Renal cortical epithelial cell (primary cell): Measurements from ENCODE around the gene NR1H4. TPM values are rescaled to one million over a fixed set of nuclear protein-coding genes. Genes with fewer than 3 reads are reported as not detected.
"Not testable (repeated sequence)": the region's sequence is repeated elsewhere in the genome, so short reads cannot be mapped to it uniquely, and the experiment has no call there.

Experiments
- DNase-seq: peaks from one replicate; pipeline ENCODE4 v3.0.0-alpha.2; 2011; ENCODE audit warnings: low read depth
- total RNA-seq: library from RNA; depleted of rRNA; stranded (reverse); fragments of >200 nt; gene quantifications from 2 replicates; pipeline ENCODE4 v1.2.3, GENCODE V29; 2014

The NR1H4 gene
- 15.5 and 60.5 TPM in 2 replicates for total RNA-seq

DNA sequence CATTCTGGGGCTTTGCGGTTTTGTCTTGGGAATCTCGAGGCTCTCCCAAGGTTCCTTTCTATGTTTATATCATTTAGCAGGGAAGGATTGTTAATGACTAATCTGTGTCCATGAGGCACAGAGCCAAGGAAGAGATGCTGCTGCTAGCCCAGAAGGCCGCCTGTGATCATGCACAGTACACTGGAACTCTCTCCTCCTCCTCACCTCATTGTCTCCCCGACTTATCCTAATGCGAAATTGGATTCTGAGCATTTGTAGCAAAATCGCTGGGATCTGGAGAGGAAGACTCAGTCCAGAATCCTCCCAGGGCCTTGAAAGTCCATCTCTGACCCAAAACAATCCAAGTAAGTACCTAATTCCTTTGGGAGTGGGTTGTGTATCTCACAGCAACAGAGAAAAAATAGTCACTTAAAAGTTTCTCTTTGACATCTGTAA is at the start of gene NR1H4:
TSS of gene NR1H4 (plus strand) at position 151 of the 435 bp plus-strand sequence. CDS start 19,458 bp downstream, outside the sequence.
- peak; percentile 96 for DNase-seq

DNA sequence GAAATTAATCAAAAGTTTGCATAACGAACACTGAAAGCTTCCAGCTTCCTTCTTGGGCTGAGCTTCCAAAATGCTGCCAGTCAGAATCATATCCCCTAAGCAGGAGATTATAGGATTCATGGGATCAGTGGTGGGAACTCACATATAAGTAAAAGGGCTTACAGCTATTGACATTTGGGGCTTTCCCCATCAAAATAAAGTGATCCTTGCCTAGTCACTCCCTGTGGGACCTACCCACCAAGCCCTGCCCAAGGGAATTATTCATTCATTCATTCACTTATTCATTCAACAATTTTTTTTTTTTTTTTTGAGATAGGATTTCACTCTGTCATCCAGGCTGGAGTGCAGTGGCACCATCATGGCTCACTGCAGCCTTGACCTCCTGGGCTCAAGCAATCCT is 47.5 kb upstream of the NR1H4 start:
- DNase-seq = no peak

DNA sequence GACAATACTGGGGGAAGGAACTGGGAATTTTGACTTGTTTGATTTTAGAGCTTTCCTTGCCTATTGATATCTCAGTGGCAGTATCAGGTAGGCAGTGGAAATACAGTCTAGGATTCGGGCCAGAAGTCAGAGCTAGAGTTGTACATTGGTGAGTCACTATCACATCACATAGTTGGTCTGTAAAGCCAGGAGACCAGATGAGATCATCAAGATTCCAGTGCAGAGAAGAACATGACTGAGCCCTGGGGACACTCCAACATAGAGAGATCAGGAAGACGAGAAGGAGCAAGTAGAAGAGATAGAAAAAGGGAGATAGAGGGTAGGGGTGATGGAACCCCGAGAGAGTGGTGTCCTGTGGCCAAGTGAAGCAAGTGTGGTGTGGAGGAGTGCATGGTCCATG is 46.6 kb upstream of the NR1H4 start:
- peak; percentile 94 for DNase-seq

DNA sequence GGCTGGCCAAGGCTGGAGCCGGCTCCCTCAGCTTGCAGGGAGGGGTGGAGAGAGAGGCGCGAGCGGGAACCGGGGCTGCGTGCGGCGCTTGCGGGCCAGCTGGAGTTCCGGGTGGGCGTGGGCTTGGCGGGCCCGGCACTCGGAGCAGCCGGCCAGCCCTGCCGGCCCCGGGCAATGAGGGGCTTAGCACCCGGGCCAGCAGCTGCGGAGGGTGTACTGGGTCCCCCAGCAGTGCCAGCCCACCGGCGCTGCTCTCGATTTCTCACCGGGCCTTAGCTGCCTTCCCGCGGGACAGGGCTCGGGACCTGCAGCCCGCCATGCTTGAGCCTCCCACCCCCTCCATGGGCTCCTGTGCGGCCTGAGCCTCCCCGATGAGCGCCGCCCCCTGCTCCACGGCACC is 43.4 kb upstream of the NR1H4 start:
- not testable (repeated sequence) for DNase-seq

DNA sequence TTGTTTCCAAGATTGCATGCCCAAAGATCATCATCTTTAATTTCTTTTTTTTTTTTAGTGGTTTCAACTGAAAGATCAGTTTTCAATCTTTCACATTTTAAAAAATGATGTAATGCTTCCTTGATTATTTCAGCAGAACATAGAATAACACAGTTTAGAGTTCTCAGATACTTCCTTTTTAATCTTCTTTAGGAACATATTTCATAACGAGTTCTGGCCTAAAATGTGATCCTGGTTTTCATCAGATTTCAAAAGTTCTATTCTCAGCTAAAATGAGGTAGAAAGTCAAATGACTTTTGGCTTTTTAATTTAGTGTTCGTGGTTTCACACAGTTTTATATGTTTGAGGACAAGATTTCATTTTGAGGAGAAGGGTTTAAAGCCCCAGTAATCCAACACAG is 40.0 kb upstream of the NR1H4 start:
- no peak for DNase-seq

DNA sequence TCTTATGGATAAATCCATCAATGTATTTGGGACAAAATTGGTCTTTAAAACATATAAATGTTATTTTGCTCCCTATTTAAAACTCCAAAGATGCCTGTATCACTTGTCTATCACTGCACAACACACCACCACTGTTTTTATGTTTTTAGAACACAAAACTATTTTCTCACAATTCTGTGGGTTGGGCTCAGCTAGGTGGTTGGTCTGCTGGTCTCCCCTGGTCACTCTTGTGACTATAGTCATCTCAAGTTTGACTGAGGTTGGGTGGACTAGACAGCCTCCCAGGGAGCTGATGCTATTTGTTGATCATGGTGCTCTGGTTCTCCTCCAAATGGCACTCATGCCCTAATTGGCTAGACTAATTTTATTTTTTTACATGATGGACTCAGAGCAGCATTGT is 39.5 kb upstream of the NR1H4 start:
- DNase-seq = no peak

DNA sequence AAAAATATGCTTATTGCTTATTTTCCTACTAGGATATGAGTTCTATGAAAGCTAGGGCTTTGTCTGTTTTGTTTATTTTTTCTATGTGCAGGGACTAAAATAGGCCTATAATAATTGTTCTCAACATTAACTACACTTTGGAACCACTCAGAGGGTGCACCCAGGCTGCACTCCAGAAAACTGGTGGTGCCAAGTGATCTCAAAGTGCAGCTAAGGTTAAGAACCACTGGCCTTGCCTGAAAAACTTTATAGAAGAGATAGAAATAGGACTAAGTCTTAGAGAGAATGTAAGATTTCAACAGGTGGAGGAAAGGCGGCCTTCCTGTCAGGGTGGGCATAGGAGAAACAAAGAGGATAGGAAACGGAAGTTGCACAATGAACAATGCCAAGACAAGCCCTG is 37.7 kb upstream of the NR1H4 start:
- no peak for DNase-seq

DNA sequence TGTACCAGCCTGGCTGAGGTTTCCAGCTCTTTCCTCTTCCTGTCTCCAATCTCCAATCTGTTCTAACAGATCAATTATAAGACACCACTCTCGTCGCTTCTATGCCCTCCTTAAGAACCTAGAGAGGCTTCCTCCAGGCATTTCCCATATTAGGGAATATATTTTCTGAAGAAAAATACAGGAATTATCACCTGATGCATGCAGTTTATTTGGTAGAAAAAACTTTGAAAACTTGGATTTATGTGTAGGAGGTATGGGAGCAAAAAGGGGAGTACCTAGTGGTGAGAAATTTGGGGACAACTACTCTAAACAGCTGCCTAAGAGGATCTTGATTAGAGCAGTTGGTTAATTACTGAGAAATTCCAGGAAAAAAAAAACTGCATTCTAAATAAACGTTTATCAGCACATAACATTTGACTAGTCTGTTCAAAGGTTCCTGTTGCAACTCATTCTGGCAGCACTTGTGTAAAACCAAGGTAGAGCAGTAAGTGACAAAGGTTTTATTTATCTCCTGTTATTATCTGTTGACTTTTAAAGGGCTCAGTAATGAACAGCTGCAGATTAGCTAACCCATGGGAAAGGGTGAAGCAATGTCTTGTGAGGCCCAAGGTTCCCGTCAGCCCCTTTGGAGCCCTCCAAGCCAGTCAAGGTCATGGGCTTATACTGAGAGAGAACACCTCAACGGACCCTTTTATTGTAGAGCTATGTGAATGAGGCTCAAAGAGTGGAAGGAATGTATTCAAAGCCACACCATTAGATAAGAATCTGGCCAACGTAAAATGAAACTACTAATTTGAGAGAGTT is 36.4 kb upstream of the NR1H4 start:
- DNase-seq = no peak

DNA sequence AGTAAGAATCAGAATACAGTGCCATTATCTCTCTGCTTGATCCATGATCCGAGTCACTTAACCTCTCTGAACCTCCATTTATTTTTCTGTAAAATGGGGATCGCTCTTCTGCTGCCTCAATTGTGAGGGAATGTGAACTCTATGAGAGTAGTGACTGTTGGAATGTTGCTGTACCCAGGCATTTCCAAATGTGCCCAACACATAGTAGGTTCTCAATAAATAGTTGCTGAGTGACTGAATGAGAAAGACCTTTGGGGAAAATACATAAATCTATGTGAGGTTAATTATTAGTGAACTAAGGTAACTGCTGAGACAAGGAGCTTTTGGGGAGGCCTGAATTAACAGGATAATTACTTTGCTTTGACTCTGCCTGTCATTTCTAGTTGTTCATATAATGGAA is 33.9 kb upstream of the NR1H4 start:
- no peak for DNase-seq

DNA sequence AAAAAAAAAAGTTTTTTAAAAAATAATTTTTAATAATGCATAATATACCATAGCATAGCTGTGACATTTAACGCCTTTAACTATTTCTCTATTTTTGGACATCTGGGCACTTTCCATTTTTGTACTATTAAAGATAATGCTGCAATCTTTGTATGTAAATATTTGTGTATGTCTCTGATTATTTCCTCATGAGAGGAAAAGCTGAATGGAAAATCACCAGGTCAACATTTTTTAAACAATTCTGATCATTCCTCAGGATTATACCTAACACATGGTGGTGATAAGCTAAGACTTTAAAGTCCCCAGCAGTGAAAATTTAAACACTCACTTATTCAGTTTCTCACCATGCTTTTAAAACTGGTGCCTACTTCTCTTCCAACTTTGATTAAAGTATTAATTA is 31.3 kb upstream of the NR1H4 start:
- DNase-seq = no peak

DNA sequence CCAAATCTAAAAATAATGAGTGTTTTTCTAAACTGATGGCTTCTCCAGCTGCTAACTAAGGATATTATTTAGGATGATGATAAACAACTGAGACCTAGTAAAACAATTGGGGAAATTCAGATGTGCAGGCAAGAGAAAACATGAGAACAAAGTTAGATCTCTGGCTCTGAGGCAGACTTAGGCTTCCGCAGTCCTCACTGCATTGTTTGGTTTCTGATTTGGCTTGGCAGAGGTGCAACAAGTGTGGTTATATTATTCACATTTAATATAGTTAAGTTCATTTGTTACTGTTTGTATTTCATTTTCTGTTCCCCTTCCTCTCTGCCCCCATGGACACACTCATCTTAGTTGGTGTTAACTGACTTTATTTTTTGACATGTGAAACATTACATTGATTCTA is 30.2 kb upstream of the NR1H4 start:
- no peak for DNase-seq

DNA sequence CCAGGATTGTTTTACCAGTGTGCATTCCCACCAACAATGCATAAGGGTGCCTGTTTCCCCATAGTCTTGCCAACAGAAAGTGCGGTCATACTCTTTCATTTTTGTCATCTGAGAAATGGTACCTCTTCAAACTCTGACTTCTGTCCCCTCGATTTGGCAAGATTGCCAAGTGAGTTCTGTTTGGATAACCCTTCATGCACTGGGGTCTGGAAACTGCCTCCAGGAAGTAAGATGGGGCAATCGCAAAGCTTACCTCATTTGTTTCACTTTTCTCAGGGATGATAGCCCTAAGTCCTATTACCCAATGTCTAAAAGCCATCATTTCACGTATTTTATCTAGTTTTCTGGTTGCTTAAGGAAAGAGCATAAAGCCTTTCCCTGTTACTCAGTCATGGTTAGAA is 28.6 kb upstream of the NR1H4 start:
- no peak for DNase-seq

DNA sequence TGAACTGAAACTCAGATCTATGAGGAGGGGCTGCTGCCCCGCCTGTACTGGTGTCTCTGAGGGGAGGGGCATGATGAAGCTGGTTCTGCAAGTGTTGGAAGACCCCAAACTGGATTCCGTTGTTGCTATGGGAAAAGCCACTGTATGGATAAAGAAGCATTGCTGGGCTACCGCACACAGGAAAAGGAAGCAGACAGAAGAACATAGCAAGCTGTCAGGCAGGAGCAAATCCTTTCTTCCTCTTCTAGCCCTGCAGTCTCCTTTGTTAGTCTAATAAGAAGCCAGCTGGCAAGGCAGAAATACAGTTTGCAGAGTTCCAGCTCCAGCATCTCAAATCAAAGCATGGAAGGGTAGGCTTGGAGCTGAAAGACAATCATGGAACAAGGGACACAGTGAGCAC is 26.3 kb upstream of the NR1H4 start:
- no peak for DNase-seq

DNA sequence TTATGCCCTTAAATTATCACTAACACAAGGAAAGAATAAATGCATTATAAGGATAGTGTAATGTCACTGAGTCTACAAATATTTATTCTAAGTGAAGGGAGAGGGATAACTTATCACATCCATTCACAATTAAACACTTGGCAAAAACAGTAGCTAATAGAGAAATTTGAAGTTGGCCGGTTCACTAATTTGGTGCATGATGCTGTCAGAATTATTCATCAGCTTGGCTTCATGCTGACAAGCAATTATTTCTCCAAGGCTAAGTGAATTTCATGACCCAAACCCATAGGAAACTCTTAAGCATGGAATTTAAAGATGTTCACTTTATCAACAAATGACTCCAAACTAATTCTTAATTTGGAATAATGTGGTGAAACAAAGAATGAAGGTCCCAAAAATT is 25.0 kb upstream of the NR1H4 start:
- no peak for DNase-seq

DNA sequence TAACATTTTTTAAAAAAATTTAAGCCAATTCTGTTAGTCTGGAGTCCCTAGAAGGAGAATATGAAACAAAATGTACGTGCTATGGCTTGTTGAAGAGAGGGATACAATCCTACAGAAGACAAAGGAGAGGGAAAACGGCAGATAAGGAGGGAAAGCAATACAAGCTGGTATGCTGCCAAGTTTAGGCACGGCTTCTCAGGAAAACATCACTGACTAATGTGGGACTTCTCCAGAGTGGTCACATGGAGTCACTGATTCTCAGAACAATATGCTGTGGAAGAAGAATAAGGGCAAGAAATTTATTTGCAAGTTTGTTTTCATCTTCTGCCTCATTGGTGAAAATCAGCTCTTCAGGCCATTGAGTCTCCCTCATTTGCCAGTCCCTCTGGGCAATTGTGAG is 22.9 kb upstream of the NR1H4 start:
- peak; percentile 48 for DNase-seq

DNA sequence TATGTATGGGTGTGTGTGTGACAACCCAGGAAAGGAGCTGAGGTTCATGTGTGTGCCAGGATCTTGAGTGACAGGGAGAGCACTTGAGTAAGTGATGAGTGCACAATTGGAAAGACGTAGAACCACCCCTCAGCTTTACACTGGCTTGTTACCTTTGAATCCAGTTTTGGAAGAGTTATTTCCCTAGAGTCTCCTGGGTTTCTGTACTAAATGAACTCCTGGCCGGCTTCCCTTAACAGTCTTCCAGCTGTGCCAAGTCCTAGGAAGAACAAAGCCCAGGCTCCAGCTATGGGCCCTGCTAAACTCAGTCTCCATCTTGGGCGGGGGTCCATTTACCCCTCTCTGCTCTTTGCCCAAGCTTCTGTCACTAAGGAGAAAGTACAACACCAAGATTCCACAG is 19.7 kb upstream of the NR1H4 start:
- DNase-seq = no peak

DNA sequence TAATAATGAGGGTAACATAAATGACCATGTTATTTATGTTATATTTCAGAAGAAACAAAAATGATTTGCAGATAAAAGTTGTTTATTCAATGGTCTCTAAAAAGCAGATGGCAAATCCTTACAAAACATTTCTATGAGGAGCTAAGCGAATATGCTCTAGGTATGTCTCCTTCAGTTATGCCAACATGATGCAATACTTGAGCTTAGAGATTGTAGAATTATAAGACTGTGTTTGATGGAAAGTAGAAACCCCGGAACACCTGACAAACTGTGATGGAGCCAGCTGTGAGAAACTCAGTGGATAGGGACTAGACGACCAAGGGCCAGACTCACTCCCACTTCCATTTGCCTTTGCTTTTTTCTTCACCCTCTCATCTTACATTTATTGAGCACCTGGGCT is 17.8 kb upstream of the NR1H4 start:
- DNase-seq = no peak

DNA sequence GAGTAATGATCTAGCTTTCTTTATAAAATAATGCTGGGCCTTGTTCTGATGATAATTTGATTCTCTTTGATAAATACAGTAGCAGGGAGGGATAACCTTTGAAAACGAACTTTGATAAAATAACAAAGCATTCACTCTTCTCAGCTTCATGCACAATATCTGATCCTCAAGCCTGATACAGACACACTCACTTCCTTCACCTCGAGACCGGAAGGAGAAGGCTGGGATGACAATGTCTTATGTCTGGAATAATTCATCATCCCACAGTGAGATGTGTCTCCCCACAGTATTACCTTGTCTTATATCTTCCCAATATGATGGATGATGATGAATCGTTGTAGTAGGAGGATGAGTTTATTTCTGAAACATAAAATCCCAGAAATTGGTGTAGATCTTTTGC is 15.5 kb upstream of the NR1H4 start:
- DNase-seq = no peak

DNA sequence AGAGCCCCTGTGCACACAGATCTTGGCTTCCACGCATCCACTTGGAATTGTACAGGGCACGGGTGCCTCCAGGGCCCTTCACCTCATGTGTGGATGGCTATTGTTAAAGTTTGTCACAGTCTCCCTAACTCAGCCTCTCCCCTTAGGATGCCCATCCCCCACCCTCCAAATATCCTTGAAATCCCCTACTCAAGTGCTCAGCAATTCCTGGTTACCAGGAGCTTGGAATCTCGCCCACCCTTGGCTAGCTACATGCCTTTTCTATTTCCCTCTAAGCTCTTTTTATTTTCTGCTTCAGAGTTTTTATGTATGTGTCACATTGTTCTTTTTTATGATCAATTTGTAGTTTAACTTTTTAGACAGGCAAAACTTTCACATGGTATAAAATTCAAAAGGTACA is 13.0 kb upstream of the NR1H4 start:
- DNase-seq = no peak

DNA sequence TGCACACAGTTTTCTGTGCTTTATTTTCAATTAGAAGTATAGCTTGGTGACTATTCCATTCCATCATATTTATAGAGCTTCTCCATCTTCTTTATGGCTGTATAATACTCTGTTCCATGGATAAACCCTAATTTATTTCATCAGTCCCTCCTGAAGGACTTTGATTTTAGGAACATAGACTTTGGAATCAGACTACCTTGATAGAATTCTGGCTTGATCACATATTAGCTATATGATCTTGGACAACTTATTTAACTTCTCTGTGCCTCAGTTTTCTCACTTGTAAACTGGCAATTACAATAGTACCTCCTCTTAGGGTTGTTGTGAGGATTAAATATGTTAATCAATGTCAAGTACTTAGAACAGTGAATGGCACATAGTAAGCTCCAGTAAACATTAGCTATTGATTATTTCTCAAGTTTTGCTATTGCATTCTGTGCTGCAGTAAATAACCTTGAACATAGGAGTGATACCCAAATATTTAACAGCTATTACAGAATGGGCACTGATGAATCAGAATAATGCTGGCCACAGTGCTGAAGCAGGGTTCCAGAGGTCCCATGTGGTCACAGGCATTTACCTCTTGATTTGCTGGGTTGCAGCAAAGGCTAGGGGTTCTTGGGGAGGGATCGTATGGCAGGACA is 12.2 kb upstream of the NR1H4 start:
- no peak for DNase-seq

DNA sequence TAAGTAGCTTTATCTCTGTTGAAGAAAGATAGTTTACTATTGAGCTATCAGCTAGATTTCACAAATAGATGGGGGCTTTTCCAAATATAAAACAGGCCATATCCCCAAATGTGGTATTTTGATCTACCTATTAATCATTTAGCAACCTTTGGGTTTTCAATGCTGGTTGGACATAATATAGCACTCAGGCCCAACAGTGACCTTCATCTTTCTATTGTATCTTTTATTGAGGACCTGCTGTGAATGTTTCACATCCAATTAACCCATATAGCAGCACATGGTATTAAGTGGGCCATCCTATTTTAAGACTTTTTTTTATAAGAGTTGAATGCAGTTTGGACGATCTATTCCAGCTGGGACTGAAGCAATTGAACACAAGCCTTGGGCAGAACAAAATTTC is 10.0 kb upstream of the NR1H4 start:
- DNase-seq = no peak

DNA sequence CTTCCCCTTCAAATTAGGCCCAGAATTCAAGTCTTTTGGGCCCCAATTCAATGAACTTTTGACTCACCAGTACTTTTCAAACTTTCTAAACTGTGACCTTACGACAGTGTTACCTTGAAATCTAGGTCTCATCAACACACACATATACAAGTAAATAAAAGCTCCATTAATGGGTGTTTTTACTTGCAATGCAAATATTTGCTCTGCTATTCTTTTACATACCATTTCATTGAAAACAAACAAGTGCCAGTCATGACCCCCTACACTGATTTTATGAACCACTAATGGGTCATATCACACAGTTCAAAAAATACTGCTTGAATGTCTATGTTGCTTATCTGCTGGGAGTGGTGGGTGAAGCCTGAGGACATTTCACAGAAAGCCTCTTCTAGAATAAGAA is 9.1 kb upstream of the NR1H4 start:
- no peak for DNase-seq

DNA sequence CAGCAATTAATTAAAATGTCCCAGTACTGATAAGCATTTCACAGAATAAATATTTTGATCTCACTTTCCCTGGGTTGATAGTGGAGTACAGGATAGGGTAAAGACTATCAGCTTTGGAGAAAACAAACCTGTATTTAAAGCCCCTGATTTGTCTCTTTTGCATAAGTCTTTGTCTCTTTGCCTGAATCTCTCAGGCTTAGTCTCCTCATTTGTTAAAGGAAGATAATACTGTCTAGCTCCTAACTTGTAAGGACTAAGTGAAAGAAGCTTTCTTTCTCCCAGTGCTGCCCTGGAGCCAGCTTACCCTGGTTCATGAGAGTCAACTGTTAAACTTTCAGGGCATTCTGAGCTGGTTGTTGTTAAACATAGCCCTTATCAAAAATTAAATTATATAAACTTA is 5.5 kb upstream of the NR1H4 start:
- DNase-seq = no peak

DNA sequence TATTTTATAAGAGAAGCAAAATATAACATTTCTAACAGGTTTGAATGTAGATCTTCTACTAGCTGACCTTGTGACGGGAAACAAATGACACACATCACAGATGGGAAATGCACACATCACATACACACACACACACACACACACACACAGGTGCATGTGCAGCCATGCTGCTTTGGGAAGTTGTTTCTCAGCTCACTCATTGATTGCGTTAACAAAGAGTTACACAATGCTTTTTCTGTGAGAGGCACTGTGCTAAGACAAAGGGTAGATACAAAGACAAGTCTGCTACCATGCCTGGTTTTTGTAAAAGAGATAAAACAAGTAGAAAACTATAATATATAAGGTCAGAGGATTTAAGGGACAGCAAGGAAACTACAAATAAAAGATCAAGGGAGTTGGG is 1.3 kb upstream of the NR1H4 start:
- DNase-seq = peak; percentile 41
